ENCODE measurements around the gene LRRTM4. TPM values are rescaled to one million over a fixed set of nuclear protein-coding genes. Genes with fewer than 3 reads are reported as not detected.

Gene LRRTM4
- total RNA-seq, 1 experiment from 2014 or later, result 9.4 TPM

DNA sequence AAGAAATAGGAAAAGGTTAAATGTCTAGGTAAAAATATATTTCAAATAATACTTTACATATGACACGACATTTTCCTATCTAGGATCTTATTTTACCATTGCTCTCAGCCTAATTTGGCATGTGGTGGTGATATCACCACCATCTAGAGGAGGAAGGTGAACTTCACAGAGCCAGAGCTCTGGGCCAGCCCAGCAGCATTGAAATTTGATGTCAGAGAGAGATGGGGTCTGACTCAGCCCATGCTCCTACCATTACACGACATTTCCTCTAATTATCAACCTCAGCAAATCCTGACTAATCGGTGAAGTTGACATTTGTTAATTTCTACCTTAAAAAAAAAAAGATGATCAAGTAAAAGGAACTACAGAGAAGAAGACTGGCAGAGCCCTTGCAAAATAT lies 42.3 kb downstream of the LRRTM4 start:
- Mint-ChIP-seq H3K4me3 (no peak overlapping the region), H3K9me3 (peaks cover 21% of the 10 kb centered on the region), H3K36me3 (peaks cover 14% of the 10 kb centered on the region), H3K27ac (no peak overlapping the region; the same call in 1 of the 2 replicates), H3K27me3 (ENCODE audit: low read depth) (no peaks in the 10 kb centered on the region), H3K4me1 (peaks cover 17% of the 10 kb centered on the region)
- TF ChIP-seq ESRRA (CRISPR knock-in tag; IDR thresholded peaks at IDR 0.05; ENCODE audit: borderline replicate concordance) (no peak), TEAD1 (CRISPR knock-in tag; IDR thresholded peaks at IDR 0.05) (no peak), EMX1 (CRISPR knock-in tag; IDR thresholded peaks at IDR 0.05) (no peak), OVOL2 (CRISPR knock-in tag; IDR thresholded peaks at IDR 0.05; ENCODE audit: borderline replicate concordance) (no peak), ETV6 (CRISPR knock-in tag; IDR thresholded peaks at IDR 0.05) (no peak), SMAD4 (CRISPR knock-in tag; IDR thresholded peaks at IDR 0.05) (no peak), ZNF317 (CRISPR knock-in tag; IDR thresholded peaks at IDR 0.05; ENCODE audit: borderline replicate concordance, low read depth) (no peak), RELA (CRISPR knock-in tag; IDR thresholded peaks at IDR 0.05; ENCODE audit: borderline replicate concordance) (no peak), NFYB (CRISPR knock-in tag; conservative IDR thresholded peaks at IDR 0.05; ENCODE audit: low read depth) (no peak), ZNF396 (CRISPR knock-in tag; IDR thresholded peaks at IDR 0.05; ENCODE audit: borderline replicate concordance) (no peak), ZNF263 (CRISPR knock-in tag; IDR thresholded peaks at IDR 0.05; ENCODE audit: low read depth) (no peak)
- TF ChIP-seq, protein P1, sequence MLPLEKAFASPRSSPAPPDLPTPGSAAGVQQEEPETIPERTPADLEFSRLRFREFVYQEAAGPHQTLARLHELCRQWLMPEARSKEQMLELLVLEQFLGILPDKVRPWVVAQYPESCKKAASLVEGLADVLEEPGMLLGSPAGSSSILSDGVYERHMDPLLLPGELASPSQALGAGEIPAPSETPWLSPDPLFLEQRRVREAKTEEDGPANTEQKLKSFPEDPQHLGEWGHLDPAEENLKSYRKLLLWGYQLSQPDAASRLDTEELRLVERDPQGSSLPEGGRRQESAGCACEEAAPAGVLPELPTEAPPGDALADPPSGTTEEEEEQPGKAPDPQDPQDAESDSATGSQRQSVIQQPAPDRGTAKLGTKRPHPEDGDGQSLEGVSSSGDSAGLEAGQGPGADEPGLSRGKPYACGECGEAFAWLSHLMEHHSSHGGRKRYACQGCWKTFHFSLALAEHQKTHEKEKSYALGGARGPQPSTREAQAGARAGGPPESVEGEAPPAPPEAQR (CRISPR knock-in tag; IDR thresholded peaks at IDR 0.05), result no peak
- TF ChIP-seq, protein P2, sequence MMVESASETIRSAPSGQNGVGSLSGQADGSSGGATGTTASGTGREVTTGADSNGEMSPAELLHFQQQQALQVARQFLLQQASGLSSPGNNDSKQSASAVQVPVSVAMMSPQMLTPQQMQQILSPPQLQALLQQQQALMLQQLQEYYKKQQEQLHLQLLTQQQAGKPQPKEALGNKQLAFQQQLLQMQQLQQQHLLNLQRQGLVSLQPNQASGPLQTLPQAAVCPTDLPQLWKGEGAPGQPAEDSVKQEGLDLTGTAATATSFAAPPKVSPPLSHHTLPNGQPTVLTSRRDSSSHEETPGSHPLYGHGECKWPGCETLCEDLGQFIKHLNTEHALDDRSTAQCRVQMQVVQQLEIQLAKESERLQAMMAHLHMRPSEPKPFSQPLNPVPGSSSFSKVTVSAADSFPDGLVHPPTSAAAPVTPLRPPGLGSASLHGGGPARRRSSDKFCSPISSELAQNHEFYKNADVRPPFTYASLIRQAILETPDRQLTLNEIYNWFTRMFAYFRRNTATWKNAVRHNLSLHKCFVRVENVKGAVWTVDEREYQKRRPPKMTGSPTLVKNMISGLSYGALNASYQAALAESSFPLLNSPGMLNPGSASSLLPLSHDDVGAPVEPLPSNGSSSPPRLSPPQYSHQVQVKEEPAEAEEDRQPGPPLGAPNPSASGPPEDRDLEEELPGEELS (CRISPR knock-in tag; IDR thresholded peaks at IDR 0.05), result no peak
- TF ChIP-seq, protein P3, sequence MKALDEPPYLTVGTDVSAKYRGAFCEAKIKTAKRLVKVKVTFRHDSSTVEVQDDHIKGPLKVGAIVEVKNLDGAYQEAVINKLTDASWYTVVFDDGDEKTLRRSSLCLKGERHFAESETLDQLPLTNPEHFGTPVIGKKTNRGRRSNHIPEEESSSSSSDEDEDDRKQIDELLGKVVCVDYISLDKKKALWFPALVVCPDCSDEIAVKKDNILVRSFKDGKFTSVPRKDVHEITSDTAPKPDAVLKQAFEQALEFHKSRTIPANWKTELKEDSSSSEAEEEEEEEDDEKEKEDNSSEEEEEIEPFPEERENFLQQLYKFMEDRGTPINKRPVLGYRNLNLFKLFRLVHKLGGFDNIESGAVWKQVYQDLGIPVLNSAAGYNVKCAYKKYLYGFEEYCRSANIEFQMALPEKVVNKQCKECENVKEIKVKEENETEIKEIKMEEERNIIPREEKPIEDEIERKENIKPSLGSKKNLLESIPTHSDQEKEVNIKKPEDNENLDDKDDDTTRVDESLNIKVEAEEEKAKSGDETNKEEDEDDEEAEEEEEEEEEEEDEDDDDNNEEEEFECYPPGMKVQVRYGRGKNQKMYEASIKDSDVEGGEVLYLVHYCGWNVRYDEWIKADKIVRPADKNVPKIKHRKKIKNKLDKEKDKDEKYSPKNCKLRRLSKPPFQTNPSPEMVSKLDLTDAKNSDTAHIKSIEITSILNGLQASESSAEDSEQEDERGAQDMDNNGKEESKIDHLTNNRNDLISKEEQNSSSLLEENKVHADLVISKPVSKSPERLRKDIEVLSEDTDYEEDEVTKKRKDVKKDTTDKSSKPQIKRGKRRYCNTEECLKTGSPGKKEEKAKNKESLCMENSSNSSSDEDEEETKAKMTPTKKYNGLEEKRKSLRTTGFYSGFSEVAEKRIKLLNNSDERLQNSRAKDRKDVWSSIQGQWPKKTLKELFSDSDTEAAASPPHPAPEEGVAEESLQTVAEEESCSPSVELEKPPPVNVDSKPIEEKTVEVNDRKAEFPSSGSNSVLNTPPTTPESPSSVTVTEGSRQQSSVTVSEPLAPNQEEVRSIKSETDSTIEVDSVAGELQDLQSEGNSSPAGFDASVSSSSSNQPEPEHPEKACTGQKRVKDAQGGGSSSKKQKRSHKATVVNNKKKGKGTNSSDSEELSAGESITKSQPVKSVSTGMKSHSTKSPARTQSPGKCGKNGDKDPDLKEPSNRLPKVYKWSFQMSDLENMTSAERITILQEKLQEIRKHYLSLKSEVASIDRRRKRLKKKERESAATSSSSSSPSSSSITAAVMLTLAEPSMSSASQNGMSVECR (CRISPR knock-in tag; IDR thresholded peaks at IDR 0.05; ENCODE audit: borderline replicate concordance), result no peak
- TF ChIP-seq, protein P4, sequence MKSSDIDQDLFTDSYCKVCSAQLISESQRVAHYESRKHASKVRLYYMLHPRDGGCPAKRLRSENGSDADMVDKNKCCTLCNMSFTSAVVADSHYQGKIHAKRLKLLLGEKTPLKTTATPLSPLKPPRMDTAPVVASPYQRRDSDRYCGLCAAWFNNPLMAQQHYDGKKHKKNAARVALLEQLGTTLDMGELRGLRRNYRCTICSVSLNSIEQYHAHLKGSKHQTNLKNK (CRISPR knock-in tag; IDR thresholded peaks at IDR 0.05), result no peak
- TF ChIP-seq, protein P5, sequence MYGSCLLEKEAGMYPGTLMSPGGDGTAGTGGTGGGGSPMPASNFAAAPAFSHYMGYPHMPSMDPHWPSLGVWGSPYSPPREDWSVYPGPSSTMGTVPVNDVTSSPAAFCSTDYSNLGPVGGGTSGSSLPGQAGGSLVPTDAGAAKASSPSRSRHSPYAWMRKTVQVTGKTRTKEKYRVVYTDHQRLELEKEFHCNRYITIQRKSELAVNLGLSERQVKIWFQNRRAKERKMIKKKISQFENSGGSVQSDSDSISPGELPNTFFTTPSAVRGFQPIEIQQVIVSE (CRISPR knock-in tag; IDR thresholded peaks at IDR 0.05; ENCODE audit: borderline replicate concordance), result no peak
- TF ChIP-seq, protein P6, sequence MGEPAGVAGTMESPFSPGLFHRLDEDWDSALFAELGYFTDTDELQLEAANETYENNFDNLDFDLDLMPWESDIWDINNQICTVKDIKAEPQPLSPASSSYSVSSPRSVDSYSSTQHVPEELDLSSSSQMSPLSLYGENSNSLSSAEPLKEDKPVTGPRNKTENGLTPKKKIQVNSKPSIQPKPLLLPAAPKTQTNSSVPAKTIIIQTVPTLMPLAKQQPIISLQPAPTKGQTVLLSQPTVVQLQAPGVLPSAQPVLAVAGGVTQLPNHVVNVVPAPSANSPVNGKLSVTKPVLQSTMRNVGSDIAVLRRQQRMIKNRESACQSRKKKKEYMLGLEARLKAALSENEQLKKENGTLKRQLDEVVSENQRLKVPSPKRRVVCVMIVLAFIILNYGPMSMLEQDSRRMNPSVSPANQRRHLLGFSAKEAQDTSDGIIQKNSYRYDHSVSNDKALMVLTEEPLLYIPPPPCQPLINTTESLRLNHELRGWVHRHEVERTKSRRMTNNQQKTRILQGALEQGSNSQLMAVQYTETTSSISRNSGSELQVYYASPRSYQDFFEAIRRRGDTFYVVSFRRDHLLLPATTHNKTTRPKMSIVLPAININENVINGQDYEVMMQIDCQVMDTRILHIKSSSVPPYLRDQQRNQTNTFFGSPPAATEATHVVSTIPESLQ (CRISPR knock-in tag; IDR thresholded peaks at IDR 0.05), result no peak
- ATAC-seq (peak; percentile 43; the same call in 1 of the 2 replicates), DNase-seq (ENCODE audit: low spot score) (no peak)
- ChIA-PET CTCF (interaction anchor here (1.3 kb wide), 1 partner anchor 10 kb away, joined by 3 read pairs; no protein-coding TSS in a partner anchor), POLR2A (interaction anchor here (0.6 kb wide), 1 partner anchor 136 kb away, joined by 3 read pairs; no protein-coding TSS in a partner anchor)

Data from WTC11 (cell line).